Activated T-cell treated with anti-CD3 and anti-CD28 coated beads, Interleukin-2, amount 50 U/mL, for 72 hours (primary cell): Measurements from ENCODE around the gene LRRTM3. TPM values are rescaled to one million over a fixed set of nuclear protein-coding genes. Genes with fewer than 3 reads are reported as not detected.

Experiments
- ATAC-seq, 2 donors: fragments of 150-1000 bp; cut with Tn5 transposase; replicated peaks in 1 of 2; 2 replicates each; pipeline ENCODE4 v1.10.0; 2021; ENCODE audit warnings: moderate library complexity in 2 of 2, mild to moderate bottlenecking in 1 of 2
- DNase-seq, 2 donors: peaks; one replicate each; pipeline ENCODE4 v3.0.0; 2021 to 2022; ENCODE audit warnings: mixed read lengths in 1 of 2
- H3K27ac Mint-ChIP-seq: one replicate; pipeline ENCODE4 v1.8.0; 2022; ENCODE audit warnings: mild to moderate bottlenecking, moderate library complexity, mixed read lengths
- H3K27me3 Mint-ChIP-seq: one replicate; pipeline ENCODE4 v1.8.0; 2022; ENCODE audit warnings: low read depth, mixed read lengths
- H3K36me3 Mint-ChIP-seq, 2 donors: one replicate each; pipeline ENCODE4 v1.8.0; 2022; ENCODE audit warnings: mixed read lengths in 2 of 2, mild to moderate bottlenecking in 1 of 2; ENCODE audit not compliant: insufficient read depth in 2 of 2
- H3K4me1 Mint-ChIP-seq: one replicate; pipeline ENCODE4 v1.8.0; 2022; ENCODE audit warnings: low read depth, mixed read lengths
- H3K4me3 Mint-ChIP-seq, 2 donors: one replicate each; pipeline ENCODE4 v1.8.0; 2022; ENCODE audit warnings: mild to moderate bottlenecking in 2 of 2, mixed read lengths in 2 of 2, moderate library complexity in 2 of 2
- H3K9me3 Mint-ChIP-seq, 2 donors: one replicate each; pipeline ENCODE4 v1.8.0; 2022; ENCODE audit warnings: mixed read lengths in 2 of 2
- total RNA-seq, 2 donors: library from RNA; stranded (reverse); gene quantifications; one replicate each; pipeline ENCODE4 v1.2.3, GENCODE V29; 2022

The LRRTM3 gene
- total RNA-seq, 2 donors from 2014 or later, result not detected

DNA sequence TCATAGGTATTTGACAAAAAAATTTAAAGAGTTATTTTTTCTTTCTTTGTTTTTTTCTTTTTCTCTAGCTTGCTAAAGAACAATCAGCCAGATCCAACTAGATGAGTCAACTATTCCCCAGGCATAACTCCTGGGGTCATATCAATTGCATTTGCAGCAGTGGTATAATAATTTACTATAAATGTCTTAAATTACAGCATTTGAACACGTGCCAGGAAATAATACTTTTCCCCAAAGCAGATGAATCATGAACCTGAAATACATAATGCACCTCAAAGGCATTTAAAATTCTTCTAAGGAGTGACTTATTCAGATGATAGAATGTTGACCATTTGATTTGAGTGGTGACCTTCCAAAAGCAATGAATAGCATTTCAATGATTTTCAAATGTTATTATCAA, 190.1 kb downstream of the LRRTM3 start:
- no peak for DNase-seq
- Mint-ChIP-seq H3K4me3 (no peak overlapping the region), H3K27ac (no peak overlapping the region), H3K9me3 (no peaks in the 10 kb centered on the region), H3K4me1 (no peaks in the 10 kb centered on the region), H3K27me3 (no peaks in the 10 kb centered on the region), H3K36me3 (no peaks in the 10 kb centered on the region)
- no peak for ATAC-seq

GRCh38 chr10:67119651-67120050, 193.8 kb downstream of the LRRTM3 start:
- H3K9me3 Mint-ChIP-seq, result no peaks in the 10 kb centered on the region
- no peaks in the 10 kb centered on the region for H3K4me1 Mint-ChIP-seq
- no peak overlapping the region for H3K4me3 Mint-ChIP-seq
- no peaks in the 10 kb centered on the region for H3K27me3 Mint-ChIP-seq
- no peaks in the 10 kb centered on the region for H3K36me3 Mint-ChIP-seq
- no peak for DNase-seq
- no peak for ATAC-seq
- H3K27ac Mint-ChIP-seq, result no peak overlapping the region

- Mint-ChIP-seq H3K27me3 (no peaks in the 10 kb centered on the region), H3K4me1 (no peaks in the 10 kb centered on the region), H3K27ac (no peak overlapping the region), H3K4me3 (no peak overlapping the region), H3K36me3 (no peaks in the 10 kb centered on the region), H3K9me3 (no peaks in the 10 kb centered on the region)
- DNase-seq, result no peak
- ATAC-seq, result no peak
Observed at GRCh38 chr10:67127441-67127840, 201.6 kb downstream of the LRRTM3 start.

DNA sequence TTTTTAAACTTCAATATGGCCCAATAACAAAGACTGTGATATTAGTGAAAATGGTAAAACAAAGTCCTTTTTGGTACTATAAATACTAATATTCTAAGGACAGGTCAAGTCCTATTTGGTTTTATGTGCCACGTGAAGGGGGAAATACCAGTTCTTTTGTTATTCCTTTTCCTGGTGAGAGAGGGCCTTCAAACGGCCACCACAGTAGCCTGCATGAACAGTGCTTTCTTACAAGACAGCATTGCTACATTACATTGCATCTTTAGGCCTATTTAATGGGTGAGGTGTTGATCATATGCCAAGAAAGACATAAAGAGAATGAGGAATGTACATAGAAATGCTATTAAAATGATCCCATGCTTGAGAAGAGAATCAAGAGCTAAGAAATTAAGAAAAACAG, 214.8 kb downstream of the LRRTM3 start:
- no peak overlapping the region for H3K27ac Mint-ChIP-seq
- no peaks in the 10 kb centered on the region for H3K4me1 Mint-ChIP-seq
- no peak overlapping the region for H3K4me3 Mint-ChIP-seq
- no peak for ATAC-seq
- no peaks in the 10 kb centered on the region for H3K27me3 Mint-ChIP-seq
- no peak for DNase-seq
- peaks cover 0 to 1% of the 10 kb centered on the region in 2 donors for H3K36me3 Mint-ChIP-seq
- peaks cover 0 to 3% of the 10 kb centered on the region in 2 donors for H3K9me3 Mint-ChIP-seq

DNA sequence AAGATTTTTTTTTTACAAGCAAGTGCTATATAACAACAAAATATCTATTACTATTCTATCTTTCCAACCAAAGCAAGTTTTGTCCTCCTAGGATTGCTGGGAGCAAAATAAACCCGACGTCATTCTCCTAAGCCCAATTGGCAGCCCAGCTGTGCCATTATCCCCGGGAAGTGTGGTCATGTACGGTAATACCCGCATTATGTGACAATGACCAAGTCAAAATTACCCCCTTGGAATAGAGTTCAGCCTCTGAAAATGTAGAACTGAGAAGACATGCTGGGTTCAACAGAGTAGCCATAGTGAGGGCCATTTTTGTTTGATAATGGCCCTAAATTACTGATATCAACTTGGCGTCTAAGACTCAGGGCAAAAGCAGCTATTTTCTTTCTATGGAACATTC, 215.5 kb downstream of the LRRTM3 start:
- H3K4me1 Mint-ChIP-seq, result no peaks in the 10 kb centered on the region

GRCh38 chr10:67144530-67144929, 218.7 kb downstream of the LRRTM3 start:
- Mint-ChIP-seq H3K36me3 (peaks cover 0 to 1% of the 10 kb centered on the region in 2 donors), H3K27me3 (no peaks in the 10 kb centered on the region), H3K4me3 (no peak overlapping the region), H3K4me1 (no peaks in the 10 kb centered on the region), H3K27ac (no peak overlapping the region), H3K9me3 (peaks cover 0 to 3% of the 10 kb centered on the region in 2 donors)
- no peak for DNase-seq
- ATAC-seq, result no peak

More for the DNA sequence above, 215.5 kb downstream of the LRRTM3 start:
- no peak for DNase-seq
- H3K27ac Mint-ChIP-seq, result no peak overlapping the region
- ATAC-seq, result no peak
- H3K9me3 Mint-ChIP-seq, result peaks cover 0 to 3% of the 10 kb centered on the region in 2 donors
- no peaks in the 10 kb centered on the region for H3K27me3 Mint-ChIP-seq
- no peak overlapping the region for H3K4me3 Mint-ChIP-seq
- peaks cover 0 to 1% of the 10 kb centered on the region in 2 donors for H3K36me3 Mint-ChIP-seq
